Pancreas (tissue), 10 donors: Measurements from ENCODE around the gene ANKRD44. TPM values are rescaled to one million over a fixed set of nuclear protein-coding genes. Genes with fewer than 3 reads are reported as not detected.

Experiments
- ATAC-seq, 4 donors: fragments of 200-7000 bp; cut with Tn5 transposase; one replicate each; pipeline versions ENCODE4 v1.8.0 to v1.9.1; 2020; ENCODE audit warnings: mild to moderate bottlenecking in 4 of 4, moderate library complexity in 4 of 4
- DNase-seq, 6 donors: peaks; one replicate each; pipeline ENCODE4 v3.0.0-alpha.2; 2020
- FAIRE-seq: peaks from 2 replicates; lab custom pipeline; 2012; peaks lifted over from hg19 to GRCh38; lab: Jason Lieb, UNC
- H3K27ac ChIP-seq, 4 donors: fragments of 200-600 bp; sonication (generic); 1 replicate in 3 of 4; 2 replicates in 1 of 4; pipeline versions ENCODE4 v1.5.0 to v1.8.0; 2020
- H3K27me3 ChIP-seq, 4 donors: fragments of 200-600 bp; one replicate each; pipeline ENCODE4 v1.8.0; 2021
- H3K36me3 ChIP-seq, 3 donors: fragments of 200-600 bp; sonication (generic) in 1 of 3; one replicate each; pipeline versions ENCODE4 v1.5.0 to v1.8.0; 2020 to 2021
- H3K4me1 ChIP-seq, 3 donors: fragments of 200-600 bp; one replicate each; pipeline ENCODE4 v1.8.0; 2021
- H3K4me3 ChIP-seq, 4 donors: fragments of 200-600 bp; sonication (generic) in 2 of 4; one replicate each; pipeline versions ENCODE4 v1.5.0 to v1.8.0; 2020 to 2021
- H3K9me3 ChIP-seq, 4 donors: fragments of 200-600 bp; one replicate each; pipeline ENCODE4 v1.8.0; 2021
- CTCF ChIP-seq, 4 donors: fragments of 200-600 bp; sonication (generic) in 3 of 4; IDR thresholded peaks; one replicate each; pipeline versions ENCODE4 v1.5.0 to v1.8.0; 2021; ENCODE audit warnings: antibody characterized with exemption in 4 of 4
- WGBS, 2 donors: extraction: QIAGEN DNeasy Blood & Tissue Kit; methylation state at CpG; one replicate each; pipeline ENCODE4 v1.1.7; 2013; 5-methylcytosine and 5-hydroxymethylcytosine counted together
- intact Hi-C, 3 donors: fragments of 100-400 bp; cut with DNase I; formaldehyde crosslinking; loops; one replicate each; pipeline versions ENCODE4 v1.11.1 to v1.14.2; 2022
- polyA plus RNA-seq, 2 donors: library from polyadenylated mRNA; stranded (reverse); fragments of 200-250 nt; gene quantifications; one replicate each; pipeline ENCODE4 v1.2.3, GENCODE V29; 2013
- total RNA-seq, 6 donors: library from RNA; stranded (reverse); fragmentation: NEBNext Ultra II Directional in 4 of 6; extraction: Animal tissue kit (Norgen Biotek cat#: 25700) in 4 of 6; gene quantifications; one replicate each; pipeline versions ENCODE4 v1.2.1 to v1.2.4, GENCODE V29; 2021 to 2023
- donor health status: healthy with polysubstance abuse.
- donor health status: DM: no; HTN: no; CAD: no; lungs with moderate emphysema.
- donor health status: DM: no; HTN: no; CAD: no.
- donor health status: control.
- donor health status: control.
- donor health status: Bipolar disorder and iron deficiency.
- donor health status: DM: yes; HTN: yes; CAD: no.
- donor health status: DM: no; HTN: no; CAD: no.
- donor health status: DM: no; HTN: no; CAD: no.
- donor health status: DM: yes; HTN: yes; CAD: no.

The ANKRD44 gene
- total and polyA plus RNA-seq, 8 donors: 1.9 to 12.5 (median 7.7) TPM

DNA sequence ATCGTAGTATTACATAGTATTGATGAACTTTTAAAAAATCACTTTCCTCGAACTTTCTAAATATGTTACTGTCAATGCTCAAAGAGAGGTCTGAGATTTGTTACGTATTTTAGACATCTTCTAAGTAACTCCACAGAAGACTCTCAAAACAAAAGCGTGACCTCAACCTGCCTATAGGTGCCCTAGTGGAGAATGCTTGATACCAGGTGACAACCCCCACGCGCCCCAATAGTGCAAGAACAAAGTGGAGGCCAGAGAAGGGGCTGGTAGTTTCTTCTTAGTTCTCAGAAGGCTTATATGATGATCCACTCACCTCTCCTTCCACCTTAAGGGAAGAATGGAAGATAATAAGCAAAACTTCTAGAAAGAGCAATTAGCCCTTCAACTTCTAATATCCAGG lies 102.6 kb downstream of the ANKRD44 start:
- H3K27ac ChIP-seq: no peak overlapping the region
- intact Hi-C loops: no loop called here
- ATAC-seq (no peak), FAIRE-seq (no peak), DNase-seq (no peak)
- WGBS, 2 donors: 81% methylated on average over 6 of the region's 6 CpGs
- H3K4me3 ChIP-seq: no peak overlapping the region
- no peak for TF ChIP-seq CTCF (IDR thresholded peaks at IDR 0.05)
- H3K9me3 ChIP-seq: no peaks in the 10 kb centered on the region
- no peaks in the 10 kb centered on the region for H3K27me3 ChIP-seq
- no peaks in the 10 kb centered on the region for H3K36me3 ChIP-seq
- peaks cover 5 to 22% (median 8%) of the 10 kb centered on the region in 3 donors for H3K4me1 ChIP-seq

- Histone ChIP-seq H3K4me3 (no peak overlapping the region), H3K27ac (peak overlapping the region in 1 of 4 donors; percentile 20), H3K27me3 (no peaks in the 10 kb centered on the region), H3K9me3 (no peaks in the 10 kb centered on the region), H3K36me3 (no peaks in the 10 kb centered on the region), H3K4me1 (peaks cover 5 to 22% (median 8%) of the 10 kb centered on the region in 3 donors)
- DNase-seq (no peak), ATAC-seq (no peak), FAIRE-seq (no peak)
- intact Hi-C loops: no loop called here
- TF ChIP-seq CTCF (IDR thresholded peaks at IDR 0.05): no peak
- WGBS, 2 donors: 81 to 89% methylated on average over 3 of the region's 3 CpGs
These were observed 103.0 kb downstream of the ANKRD44 start for GRCh38 chr2:197207598-197207997.

DNA sequence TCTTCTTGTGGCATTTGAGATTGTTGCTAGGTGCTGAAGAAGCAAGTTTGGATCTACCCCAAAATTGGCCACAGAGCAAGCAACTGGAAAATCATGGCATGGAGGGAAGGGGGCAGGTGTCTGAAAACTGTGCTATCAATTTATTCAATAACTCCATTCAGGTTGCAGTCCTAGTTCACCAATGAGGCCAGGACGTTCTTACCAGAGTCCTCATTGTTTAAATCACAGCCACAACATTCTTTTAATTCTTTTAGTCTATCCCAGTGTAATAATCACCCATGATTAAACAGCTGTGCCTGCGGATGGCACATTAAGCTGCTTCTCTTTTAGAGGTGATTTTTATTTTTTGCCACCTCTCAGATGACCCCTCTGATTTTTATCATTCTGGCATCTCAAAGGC lies 103.5 kb downstream of the ANKRD44 start:
- no peaks in the 10 kb centered on the region for H3K27me3 ChIP-seq
- intact Hi-C loops: no loop called here
- peak overlapping the region in 1 of 4 donors; percentile 20 for H3K27ac ChIP-seq
- peaks cover 5 to 22% (median 8%) of the 10 kb centered on the region in 3 donors for H3K4me1 ChIP-seq
- ATAC-seq: peak in 1 of 4 donors; percentile 39
- DNase-seq: no peak
- H3K9me3 ChIP-seq: no peaks in the 10 kb centered on the region
- no peak overlapping the region for H3K4me3 ChIP-seq
- no peaks in the 10 kb centered on the region for H3K36me3 ChIP-seq
- 55 to 62% methylated on average over 2 of the region's 2 CpGs for WGBS, 2 donors
- no peak for FAIRE-seq
- no peak for TF ChIP-seq CTCF (IDR thresholded peaks at IDR 0.05)

DNA sequence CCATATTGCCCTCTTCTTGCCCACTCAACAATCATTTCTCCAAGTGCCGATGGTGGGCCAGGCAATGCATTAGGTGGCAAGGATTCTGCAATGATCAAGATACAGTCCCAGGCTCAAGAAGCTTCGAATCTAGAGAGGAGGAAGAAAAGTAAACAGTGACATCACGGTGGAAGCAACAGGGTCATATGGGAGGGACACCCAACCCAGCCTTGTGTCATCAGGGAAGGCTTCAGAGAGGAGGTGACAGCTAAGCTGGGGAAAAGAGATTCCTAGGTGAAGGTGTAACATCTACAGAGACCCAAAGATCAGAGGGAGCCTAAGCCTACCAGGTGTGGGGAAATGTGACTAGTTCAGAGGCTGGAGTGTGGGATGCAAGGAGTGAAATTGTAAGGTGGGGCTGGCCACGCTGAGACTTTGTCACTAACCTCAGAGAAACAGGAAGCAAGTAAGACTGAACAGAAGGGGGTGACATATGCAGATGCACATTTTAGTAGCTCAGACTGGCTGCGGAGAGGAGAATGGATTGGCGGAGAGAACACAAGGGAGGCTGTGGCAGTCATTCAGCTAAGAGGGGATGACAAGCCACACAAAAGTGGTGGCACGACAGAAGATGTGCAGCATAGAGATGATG lies 104.9 kb downstream of the ANKRD44 start:
- WGBS, 2 donors: 79 to 85% methylated on average over 7 of the region's 7 CpGs
- intact Hi-C loops: no loop called here

More for the DNA sequence above, 104.9 kb downstream of the ANKRD44 start:
- Histone ChIP-seq H3K4me3 (no peak overlapping the region), H3K27me3 (no peaks in the 10 kb centered on the region), H3K27ac (no peak overlapping the region), H3K36me3 (no peaks in the 10 kb centered on the region), H3K9me3 (no peaks in the 10 kb centered on the region), H3K4me1 (peaks cover 5 to 22% (median 8%) of the 10 kb centered on the region in 3 donors)
- FAIRE-seq (no peak), ATAC-seq (peak in 3 of 4 donors; percentile 15 to 19 (median 18)), DNase-seq (no peak)
- no peak for TF ChIP-seq CTCF (IDR thresholded peaks at IDR 0.05)
